Common myeloid progenitor, CD34-positive (primary cell): ENCODE data around the gene DEFB132. TPM values are rescaled to one million over a fixed set of nuclear protein-coding genes. Genes with fewer than 3 reads are reported as not detected.
A peak's percentile ranks its signal among the peaks of the same experiment; 100 is the strongest.

Experiments used
- CTCF ChIA-PET: fragments of 350-600 bp; sonication (Branson Sonifier 250); formaldehyde crosslinking; loops from one replicate; lab custom pipeline; 2021; ENCODE audit warnings: antibody characterized with exemption; lab: Charles Lee
- POLR2A ChIA-PET: fragments of 350-600 bp; sonication (Branson Sonifier 250); formaldehyde crosslinking; loops from one replicate; lab custom pipeline; 2021; ENCODE audit warnings: antibody characterized with exemption; lab: Charles Lee
- DNase-seq, 3 donors: peaks; one replicate each; pipeline versions ENCODE4 v3.0.0 to v3.0.0-alpha.2; 2013
- H3K27ac ChIP-seq, 2 experiments: 1 replicate in 1 of 2; 2 replicates in 1 of 2; pipeline ENCODE4 v1.7.0; 2013; ENCODE audit warnings: inconsistent platforms in 2 of 2, low read length in 2 of 2, mild to moderate bottlenecking in 2 of 2, low read depth in 1 of 2, moderate library complexity in 1 of 2; ENCODE audit not compliant: severe bottlenecking in 2 of 2, insufficient read depth in 1 of 2, poor library complexity in 1 of 2
- H3K27me3 ChIP-seq, 5 experiments: replicated peaks in 2 of 5; 1 replicate in 3 of 5; 2 replicates in 2 of 5; pipeline versions ENCODE4 v1.6.1 to v1.7.0; 2013; ENCODE audit warnings: low read length in 4 of 5, mild to moderate bottlenecking in 2 of 5, moderate library complexity in 2 of 5, inconsistent platforms in 1 of 5; ENCODE audit not compliant: insufficient read depth in 5 of 5, control insufficient read depth in 4 of 5
- H3K36me3 ChIP-seq, 4 experiments: 1 replicate in 2 of 4; 2 replicates in 2 of 4; pipeline versions ENCODE4 v1.6.1 to v1.7.0; 2013; ENCODE audit warnings: low read length in 3 of 4, control low read depth in 1 of 4, mild to moderate bottlenecking in 1 of 4; ENCODE audit not compliant: control insufficient read depth in 4 of 4, insufficient read depth in 4 of 4
- H3K4me1 ChIP-seq, 4 experiments: 1 replicate in 3 of 4; 2 replicates in 1 of 4; pipeline versions ENCODE4 v1.6.1 to v1.7.1; 2013; ENCODE audit warnings: low read length in 3 of 4, mild to moderate bottlenecking in 3 of 4, control low read depth in 1 of 4, inconsistent platforms in 1 of 4, moderate library complexity in 1 of 4; ENCODE audit not compliant: control insufficient read depth in 4 of 4, insufficient read depth in 4 of 4; ENCODE audit errors: control extremely low read depth in 1 of 4
- H3K4me3 ChIP-seq, 7 experiments: 1 replicate in 4 of 7; 2 replicates in 3 of 7; pipeline versions ENCODE4 v1.5.1 to v1.7.0; 2013; ENCODE audit warnings: mild to moderate bottlenecking in 7 of 7, low read length in 6 of 7, moderate library complexity in 6 of 7, inconsistent platforms in 2 of 7, low read depth in 2 of 7, control low read depth in 1 of 7; ENCODE audit not compliant: insufficient read depth in 4 of 7, control insufficient read depth in 1 of 7; ENCODE audit errors: extremely low read depth in 1 of 7
- H3K9me3 ChIP-seq, 5 experiments: 1 replicate in 4 of 5; 2 replicates in 1 of 5; pipeline versions ENCODE4 v1.6.1 to v1.7.1; 2013; ENCODE audit warnings: low read length in 4 of 5, mild to moderate bottlenecking in 2 of 5, inconsistent platforms in 1 of 5, low read depth in 1 of 5, moderate library complexity in 1 of 5; ENCODE audit not compliant: control insufficient read depth in 4 of 5, insufficient read depth in 2 of 5; ENCODE audit errors: control extremely low read depth in 1 of 5
- WGBS: methylation state at CpG from one replicate; pipeline ENCODE4 v1.1.5; 2013; ENCODE audit not compliant: insufficient coverage; 5-methylcytosine and 5-hydroxymethylcytosine counted together
- polyA plus RNA-seq: library from polyadenylated mRNA; unstranded; fragments of 120-200 nt; gene quantifications from one replicate; pipeline ENCODE4 v1.2.1, GENCODE V29; 2013

The DEFB132 gene
- not detected for polyA plus RNA-seq

GRCh38 chr20:257419-257818, at the start of gene DEFB132:
DEFB132 (plus strand) TSS chr20:257724; CDS start chr20:257779, 55 bp downstream.
- Histone ChIP-seq H3K36me3 (no peaks in the 10 kb centered on the region), H3K27me3 (no peaks in the 10 kb centered on the region), H3K4me1 (peaks cover 0 to 11% (median 0%) of the 10 kb centered on the region in 4 experiments), H3K9me3 (no peaks in the 10 kb centered on the region), H3K27ac (no peak within 1 kb of the TSS), H3K4me3 (no peak within 1 kb of the TSS)
- POLR2A ChIA-PET: no interaction called here
- WGBS: 100% methylated on average over 6 of the region's 7 CpGs
- no peak for DNase-seq
- CTCF ChIA-PET: interaction anchor here (0.8 to 4.0 kb wide), 7 partner anchors 8 to 73 kb away, joined by 3 to 24 read pairs (median 6); no protein-coding TSS in a partner anchor

GRCh38 chr20:208942-209566, 48.5 kb upstream of the DEFB132 start:
- no peaks in the 10 kb centered on the region for H3K9me3 ChIP-seq
- peak; percentile 59 to 77 (median 73) for DNase-seq

GRCh38 chr20:210809-211502, 46.6 kb upstream of the DEFB132 start:
- Histone ChIP-seq H3K4me1 (no peaks in the 10 kb centered on the region), H3K27me3 (peaks cover 0 to 3% (median 0%) of the 10 kb centered on the region in 5 experiments), H3K4me3 (no peak overlapping the region), H3K36me3 (no peaks in the 10 kb centered on the region), H3K27ac (no peak overlapping the region), H3K9me3 (no peaks in the 10 kb centered on the region)
- POLR2A ChIA-PET: no interaction called here
- DNase-seq: no peak
- 95% methylated on average over 7 of the region's 7 CpGs for WGBS
- CTCF ChIA-PET: interaction anchor here (1.0 to 4.1 kb wide), 7 partner anchors 8 to 120 kb away, joined by 3 to 35 read pairs (median 7); partner anchors contain the start of gene DEFB129

More at GRCh38 chr20:208942-209566, 48.5 kb upstream of the DEFB132 start:
- Histone ChIP-seq H3K27me3 (peaks cover 0 to 5% (median 0%) of the 10 kb centered on the region in 5 experiments), H3K4me1 (no peaks in the 10 kb centered on the region), H3K27ac (no peak overlapping the region), H3K4me3 (no peak overlapping the region), H3K36me3 (no peaks in the 10 kb centered on the region)
- ChIA-PET CTCF (interaction anchor here (0.7 to 4.1 kb wide), 6 partner anchors 15 to 73 kb away, joined by 3 to 35 read pairs (median 6); no protein-coding TSS in a partner anchor), POLR2A (no interaction called here)
- WGBS: 89% methylated on average over 1 of the region's 5 CpGs

GRCh38 chr20:214383-214782, 43.1 kb upstream of the DEFB132 start:
- H3K27me3 ChIP-seq: peaks cover 0 to 3% (median 0%) of the 10 kb centered on the region in 5 experiments
- no peak overlapping the region for H3K27ac ChIP-seq
- POLR2A ChIA-PET: no interaction called here
- WGBS: no CpG with 5 or more reads among the region's 2 CpGs
- H3K9me3 ChIP-seq: no peaks in the 10 kb centered on the region
- no peak overlapping the region for H3K4me3 ChIP-seq
- DNase-seq: no peak
- no peaks in the 10 kb centered on the region for H3K4me1 ChIP-seq
- CTCF ChIA-PET: interaction anchor here (0.9 to 4.5 kb wide), 6 partner anchors 11 to 119 kb away, joined by 3 to 28 read pairs (median 4); partner anchors contain the start of gene DEFB129
- H3K36me3 ChIP-seq: no peaks in the 10 kb centered on the region

- no peak overlapping the region for H3K4me3 ChIP-seq
- H3K9me3 ChIP-seq: no peaks in the 10 kb centered on the region
- POLR2A ChIA-PET: no interaction called here
- 86% methylated on average over 1 of the region's 1 CpG for WGBS
- no peaks in the 10 kb centered on the region for H3K36me3 ChIP-seq
- peaks cover 0 to 3% (median 0%) of the 10 kb centered on the region in 5 experiments for H3K27me3 ChIP-seq
- H3K4me1 ChIP-seq: no peaks in the 10 kb centered on the region
- no peak for DNase-seq
- no peak overlapping the region for H3K27ac ChIP-seq
- CTCF ChIA-PET: interaction anchor here (0.8 to 4.5 kb wide), 4 partner anchors 9 to 115 kb away, joined by 3 to 28 read pairs (median 4); no protein-coding TSS in a partner anchor
Measured at GRCh38 chr20:215796-216195, 41.7 kb upstream of the DEFB132 start.

- CTCF ChIA-PET: interaction anchor here (0.6 to 4.5 kb wide), 4 partner anchors 46 to 114 kb away, joined by 3 to 28 read pairs (median 4); no protein-coding TSS in a partner anchor
- Histone ChIP-seq H3K4me3 (no peak overlapping the region), H3K27ac (no peak overlapping the region), H3K27me3 (no peaks in the 10 kb centered on the region), H3K9me3 (no peaks in the 10 kb centered on the region), H3K36me3 (no peaks in the 10 kb centered on the region), H3K4me1 (no peaks in the 10 kb centered on the region)
- WGBS: no CpG with 5 or more reads among the region's 1 CpG
- POLR2A ChIA-PET: no interaction called here
- DNase-seq: no peak
Measured at GRCh38 chr20:217266-217665, 40.3 kb upstream of the DEFB132 start.
